Sigmoid colon (tissue), 3 donors: ENCODE data around the gene FBXL19.

Experiments
- CTCF ChIP-seq, 4 experiments: fragments of 450-650 bp in 3 of 4; fragments of 200-600 bp in 1 of 4; IDR thresholded peaks; one replicate each; pipeline ENCODE4 v1.5.1; 2016 to 2019; ENCODE audit warnings: antibody characterized with exemption in 4 of 4, mild to moderate bottlenecking in 3 of 4, moderate library complexity in 2 of 4
- POLR2A ChIP-seq, 2 donors: fragments of 450-650 bp; IDR thresholded peaks; one replicate each; pipeline ENCODE4 v1.6.1; 2016; ENCODE audit warnings: antibody characterized with exemption in 2 of 2, mild to moderate bottlenecking in 2 of 2, moderate library complexity in 2 of 2

DNA sequence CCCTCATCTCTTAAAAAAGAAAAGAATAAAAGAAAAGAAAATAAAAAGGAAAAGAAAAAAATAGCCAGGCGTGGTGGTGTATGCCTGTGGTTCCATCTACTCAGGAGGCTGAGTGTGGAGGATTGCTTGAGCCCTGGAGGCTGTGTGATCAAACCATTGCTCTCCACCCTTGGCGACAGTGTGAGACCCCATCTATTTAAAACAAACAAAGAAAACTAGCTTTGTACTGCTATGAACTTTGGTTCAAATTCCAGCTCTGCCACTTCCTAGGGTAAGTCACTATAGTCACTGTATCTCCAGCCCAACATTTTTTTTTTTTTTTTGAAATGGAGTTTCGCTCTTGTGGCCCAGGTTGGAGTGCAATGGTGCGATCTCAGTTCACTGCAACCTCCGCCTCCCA is 22.8 kb upstream of the FBXL19 start:
- TF ChIP-seq CTCF (IDR thresholded peaks at IDR 0.05) = no peak
- no peak for TF ChIP-seq POLR2A (IDR thresholded peaks at IDR 0.05)
